ENCODE measurements around the gene GJC2. TPM values are rescaled to one million over a fixed set of nuclear protein-coding genes. Genes with fewer than 3 reads are reported as not detected.

The GJC2 gene
- total and polyA plus RNA-seq, 2 donors (not counting 3 experiments of a cell fraction or from before 2014, with no cell fraction given) = 0.58 to 1.2 TPM

DNA sequence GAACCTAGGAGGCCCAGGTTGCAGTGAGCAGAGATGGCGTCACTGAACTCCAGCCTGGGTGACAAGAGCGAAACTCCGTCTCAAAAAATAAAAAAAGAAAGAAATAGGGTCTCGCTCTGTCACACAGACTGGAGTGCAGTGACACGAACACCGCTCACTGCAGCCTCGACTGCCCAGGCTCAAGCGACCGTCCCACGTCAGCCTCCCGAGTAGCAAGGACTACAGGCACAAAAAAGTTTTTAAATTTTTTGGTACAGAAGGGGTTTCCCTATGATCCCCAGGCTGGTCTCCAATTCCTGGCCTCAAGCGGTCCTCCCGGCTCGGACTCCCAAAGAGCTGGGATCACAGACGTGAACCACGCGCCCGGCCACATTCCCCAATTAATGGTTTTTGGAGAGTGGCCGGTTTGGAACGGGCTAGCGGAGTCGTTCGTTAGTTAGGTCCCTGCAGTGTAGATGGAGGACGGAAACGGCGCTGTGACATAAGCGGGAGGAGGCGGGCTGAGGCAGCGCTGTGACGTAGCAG, 10.3 kb upstream of the GJC2 start:
- peaks cover 40% of the 10 kb centered on the region for H3K79me2 ChIP-seq (ENCODE audit: control insufficient read depth, insufficient read depth, low read length)
- H3K27me3 ChIP-seq (ENCODE audit: control insufficient read depth in 2 of 2, insufficient read depth in 2 of 2, low read length in 2 of 2) = peaks cover 18 to 26% of the 10 kb centered on the region in 2 experiments
- dilution Hi-C loops (cut with MboI; ENCODE audit: extremely low pct_ligation_motif_present, low sequenced_read_pairs) = no loop called here
- peak overlapping the region; percentile 21 for H3K4me2 ChIP-seq (ENCODE audit: insufficient read depth, low read length)
- H3K27ac ChIP-seq (ENCODE audit: insufficient read depth, low read depth, low read length) = peak overlapping the region; percentile 35
- no peaks in the 10 kb centered on the region for H4K20me1 ChIP-seq (replicated peaks; ENCODE audit: control insufficient read depth, extremely low read depth, insufficient read depth, low read length)
- FAIRE-seq (no peak), DNase-seq (ENCODE audit: low read depth, low spot score) (no peak)
- no peaks in the 10 kb centered on the region for H3K9me3 ChIP-seq (replicated peaks; ENCODE audit: control insufficient read depth, insufficient read depth, low read length)
- peak overlapping the region; percentile 6 to 77 (median 42) for H3K4me3 ChIP-seq (replicated peaks in 1 of 3; ENCODE audit: insufficient read depth in 1 of 3, low read depth in 1 of 3, low read length in 3 of 3)
- CTCF ChIA-PET = no interaction called here
- BruUV-seq (replicated peaks) = TSS peak; percentile 78
- H3K9ac ChIP-seq (replicated peaks; ENCODE audit: extremely low read depth, insufficient read depth, low read length) = peak overlapping the region; percentile 30
- no peaks in the 10 kb centered on the region for H3K36me3 ChIP-seq (ENCODE audit: control insufficient read depth in 2 of 2, extremely low read depth in 1 of 2, insufficient read depth in 2 of 2, low read length in 2 of 2)
- H3K4me1 ChIP-seq (ENCODE audit: control insufficient read depth, extremely low read depth, insufficient read depth, low read length) = peaks cover 18% of the 10 kb centered on the region
- POLR2A ChIA-PET = no interaction called here
- TF ChIP-seq, protein P1, sequence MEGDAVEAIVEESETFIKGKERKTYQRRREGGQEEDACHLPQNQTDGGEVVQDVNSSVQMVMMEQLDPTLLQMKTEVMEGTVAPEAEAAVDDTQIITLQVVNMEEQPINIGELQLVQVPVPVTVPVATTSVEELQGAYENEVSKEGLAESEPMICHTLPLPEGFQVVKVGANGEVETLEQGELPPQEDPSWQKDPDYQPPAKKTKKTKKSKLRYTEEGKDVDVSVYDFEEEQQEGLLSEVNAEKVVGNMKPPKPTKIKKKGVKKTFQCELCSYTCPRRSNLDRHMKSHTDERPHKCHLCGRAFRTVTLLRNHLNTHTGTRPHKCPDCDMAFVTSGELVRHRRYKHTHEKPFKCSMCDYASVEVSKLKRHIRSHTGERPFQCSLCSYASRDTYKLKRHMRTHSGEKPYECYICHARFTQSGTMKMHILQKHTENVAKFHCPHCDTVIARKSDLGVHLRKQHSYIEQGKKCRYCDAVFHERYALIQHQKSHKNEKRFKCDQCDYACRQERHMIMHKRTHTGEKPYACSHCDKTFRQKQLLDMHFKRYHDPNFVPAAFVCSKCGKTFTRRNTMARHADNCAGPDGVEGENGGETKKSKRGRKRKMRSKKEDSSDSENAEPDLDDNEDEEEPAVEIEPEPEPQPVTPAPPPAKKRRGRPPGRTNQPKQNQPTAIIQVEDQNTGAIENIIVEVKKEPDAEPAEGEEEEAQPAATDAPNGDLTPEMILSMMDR (IDR thresholded peaks at IDR 0.05; ENCODE audit: extremely low read depth in 1 of 2, insufficient read depth in 1 of 2, low read depth in 1 of 2, low read length in 2 of 2) = no peak
- TF ChIP-seq POLR2A (IDR thresholded peaks at IDR 0.05; ENCODE audit: low read depth, low read length) (no peak), JUN (IDR thresholded peaks at IDR 0.05; ENCODE audit: borderline replicate concordance, insufficient read depth, insufficient read length, low read depth) (no peak), FOS (IDR thresholded peaks at IDR 0.05; ENCODE audit: borderline replicate concordance, insufficient read depth, low read length) (no peak), GATA2 (IDR thresholded peaks at IDR 0.05; ENCODE audit: insufficient read depth, insufficient read length, low read depth, low read length) (no peak), EZH2 (IDR thresholded peaks at IDR 0.05; ENCODE audit: borderline replicate concordance, low read depth, low read length, severe bottlenecking) (no peak), MYC (IDR thresholded peaks at IDR 0.05; ENCODE audit: low read depth, low read length) (no peak), POLR2AphosphoS5 (IDR thresholded peaks at IDR 0.05; ENCODE audit: insufficient read depth, low read depth, low read length) (no peak)
- TF ChIP-seq, protein P2, sequence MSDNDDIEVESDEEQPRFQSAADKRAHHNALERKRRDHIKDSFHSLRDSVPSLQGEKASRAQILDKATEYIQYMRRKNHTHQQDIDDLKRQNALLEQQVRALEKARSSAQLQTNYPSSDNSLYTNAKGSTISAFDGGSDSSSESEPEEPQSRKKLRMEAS (IDR thresholded peaks at IDR 0.05; ENCODE audit: insufficient read depth, insufficient read length) = no peak
- intact Hi-C loops (cut with micrococcal nuclease) = loop anchor here (10.0 kb wide), 1 partner anchor 135 kb away; no protein-coding TSS in a partner anchor
- H3K9me1 ChIP-seq (replicated peaks; ENCODE audit: control insufficient read depth, extremely low read depth, insufficient read depth, low read length) = no peaks in the 10 kb centered on the region
- peak overlapping the region; percentile 71 for H2AFZ ChIP-seq (ENCODE audit: low read depth, low read length)

Measured in endothelial cell of umbilical vein (primary cell).